MCF 10A (cell line): ENCODE measurements around the gene PAPSS2. TPM values are rescaled to one million over a fixed set of nuclear protein-coding genes. Genes with fewer than 3 reads are reported as not detected.
"Not testable (repeated sequence)": the region's sequence is repeated elsewhere in the genome, so short reads cannot be mapped to it uniquely, and the experiment has no call there.

Experiments used
- Bru-seq: library from RNA; stranded (reverse); fragments of 400-500 nt; gene quantifications from one replicate; lab custom pipeline; 2021; lab: Mats Ljungman, UMichigan
- BruChase-seq, 2 experiments: library from RNA; stranded (reverse); fragments of 400-500 nt; gene quantifications; one replicate each; lab custom pipeline; 2021; lab: Mats Ljungman, UMichigan
- BruUV-seq: library from RNA; stranded (reverse); fragments of 400-500 nt; replicated peaks from 2 replicates; lab custom pipeline; 2021; lab: Mats Ljungman, UMichigan
- CTCF ChIA-PET: fragments of 300-600 bp; sonication (Branson Sonifier 250); formaldehyde crosslinking; extraction: SDS; loops from one replicate; lab custom pipeline; 2021; ENCODE audit warnings: antibody characterized with exemption, inconsistent platforms; lab: Yijun Ruan, JAX
- POLR2A ChIA-PET: fragments of 300-600, 350-650 bp; sonication (Branson Sonifier 250); formaldehyde crosslinking; extraction: SDS; loops from one replicate; lab custom pipeline; 2020; ENCODE audit warnings: antibody characterized with exemption, inconsistent platforms; lab: Yijun Ruan, JAX
- DNase-seq: peaks from one replicate; pipeline ENCODE4 v3.0.0-alpha.2; 2018; ENCODE audit not compliant: unreplicated experiment
- H3K27ac Mint-ChIP-seq: one replicate; pipeline ENCODE4 v1.8.0; 2022; ENCODE audit warnings: mild to moderate bottlenecking, low read depth, mixed read lengths; ENCODE audit not compliant: unreplicated experiment
- H3K27me3 Mint-ChIP-seq: one replicate; pipeline ENCODE4 v1.8.0; 2022; ENCODE audit warnings: mixed read lengths; ENCODE audit not compliant: insufficient read depth, unreplicated experiment
- H3K36me3 Mint-ChIP-seq: one replicate; pipeline ENCODE4 v1.8.0; 2022; ENCODE audit warnings: mild to moderate bottlenecking, moderate library complexity, mixed read lengths; ENCODE audit not compliant: insufficient read depth, unreplicated experiment
- H3K4me1 Mint-ChIP-seq: one replicate; pipeline ENCODE4 v1.8.0; 2022; ENCODE audit warnings: mixed read lengths; ENCODE audit not compliant: insufficient read depth, unreplicated experiment
- H3K4me3 Mint-ChIP-seq: one replicate; pipeline ENCODE4 v1.8.0; 2022; ENCODE audit warnings: mild to moderate bottlenecking, moderate library complexity, mixed read lengths; ENCODE audit not compliant: unreplicated experiment
- H3K9me3 Mint-ChIP-seq: one replicate; pipeline ENCODE4 v1.8.0; 2022; ENCODE audit warnings: mixed read lengths; ENCODE audit not compliant: unreplicated experiment
- CTCF ChIP-seq: fragments of 200-600 bp; IDR thresholded peaks from one replicate; pipeline ENCODE4 v1.8.0; 2022; ENCODE audit warnings: antibody characterized with exemption, mild to moderate bottlenecking; ENCODE audit not compliant: unreplicated experiment
- intact Hi-C: fragments of 100-400 bp; cut with micrococcal nuclease; formaldehyde crosslinking; loops from 2 replicates; pipeline ENCODE4 v1.14.1; 2022
- long read RNA-seq: library from polyadenylated mRNA; stranded (forward); transcript quantifications from one replicate; pipeline ENCODE4 v2.0.0, GENCODE V29; 2022
- total RNA-seq: library from RNA; stranded (reverse); gene quantifications from 2 replicates; pipeline ENCODE4 v1.2.3, GENCODE V29; 2022

The PAPSS2 gene
- total RNA-seq: 1.0 and 1.4 TPM in 2 replicates
- percentile 24 among the genes with signal in this experiment for Bru-seq, nascent RNA
- BruChase-seq, experiment 1, labeled RNA remaining after a 6-hour chase: percentile 23 among the genes with signal in this experiment
- percentile 19 among the genes with signal in this experiment for BruChase-seq, experiment 2, labeled RNA remaining after a 2-hour chase
- long read RNA-seq, partial matches to known transcripts: 0 of 1 reads
- long read RNA-seq, other reads (novel, unspliced or antisense): 0 of 1 reads

- no TSS peak for BruUV-seq
- Mint-ChIP-seq H3K4me3 (peak within 1 kb of the TSS; percentile 71), H3K27me3 (peaks cover 8% of the 10 kb centered on the region), H3K4me1 (peaks cover 4% of the 10 kb centered on the region), H3K9me3 (no peaks in the 10 kb centered on the region), H3K27ac (peak within 1 kb of the TSS; percentile 39), H3K36me3 (no peaks in the 10 kb centered on the region)
- intact Hi-C loops: loop anchor here (5.0 kb wide), 1 partner anchor 727 kb away; no protein-coding TSS in a partner anchor
- no peak for TF ChIP-seq CTCF
- POLR2A ChIA-PET: interaction anchor here (0.6 to 0.8 kb wide), 3 partner anchors 16 to 637 kb away, joined by 3 read pairs; no protein-coding TSS in a partner anchor
- CTCF ChIA-PET: interaction anchor here (0.6 to 9.8 kb wide), 8 partner anchors 10 to 850 kb away, joined by 3 to 102 read pairs (median 4); no protein-coding TSS in a partner anchor
- DNase-seq: peak; percentile 36
Measured at GRCh38 chr10:87659571-87660483, at the start of gene PAPSS2. PAPSS2 (plus strand) TSS chr10:87659878; CDS start chr10:87659982, 104 bp downstream.

- H3K36me3 Mint-ChIP-seq, DNase-seq, H3K4me3 Mint-ChIP-seq, H3K27ac Mint-ChIP-seq, BruUV-seq, H3K4me1 Mint-ChIP-seq, H3K9me3 Mint-ChIP-seq, POLR2A ChIA-PET, intact Hi-C loops, H3K27me3 Mint-ChIP-seq: not testable (repeated sequence)
- CTCF ChIA-PET: interaction anchor here (0.8 to 1.3 kb wide), 2 partner anchors 40 to 123 kb away, joined by 3 to 7 read pairs; no protein-coding TSS in a partner anchor
Measured at GRCh38 chr10:87611341-87611740, 48.3 kb upstream of the PAPSS2 start.

GRCh38 chr10:87612115-87612514, 47.6 kb upstream of the PAPSS2 start:
- Mint-ChIP-seq H3K36me3 (no peaks in the 10 kb centered on the region), H3K9me3 (peaks cover 5% of the 10 kb centered on the region), H3K4me3 (no peak overlapping the region), H3K27me3 (no peaks in the 10 kb centered on the region), H3K4me1 (peaks cover 7% of the 10 kb centered on the region), H3K27ac (no peak overlapping the region)
- intact Hi-C loops: no loop called here
- no peak for TF ChIP-seq CTCF
- ChIA-PET POLR2A (no interaction called here), CTCF (interaction anchor here (0.8 to 1.3 kb wide), 2 partner anchors 39 to 123 kb away, joined by 3 to 7 read pairs; no protein-coding TSS in a partner anchor)
- BruUV-seq: no TSS peak
- no peak for DNase-seq

GRCh38 chr10:87613751-87614150, 45.9 kb upstream of the PAPSS2 start:
- no peak for TF ChIP-seq CTCF
- CTCF ChIA-PET: interaction anchor here (1.0 kb wide), 1 partner anchor 12 kb away, joined by 3 read pairs; no protein-coding TSS in a partner anchor
- Mint-ChIP-seq H3K4me1 (peaks cover 11% of the 10 kb centered on the region), H3K36me3 (no peaks in the 10 kb centered on the region), H3K4me3 (no peak overlapping the region), H3K27ac (no peak overlapping the region), H3K9me3 (peaks cover 5% of the 10 kb centered on the region), H3K27me3 (no peaks in the 10 kb centered on the region)
- POLR2A ChIA-PET: no interaction called here
- intact Hi-C loops: no loop called here
- BruUV-seq: no TSS peak
- DNase-seq: no peak
